ENCODE results near the gene NFE2L1. TPM values are rescaled to one million over a fixed set of nuclear protein-coding genes. Genes with fewer than 3 reads are reported as not detected.
A peak's percentile ranks its signal among the peaks of the same experiment; 100 is the strongest.

Gene NFE2L1
- total and polyA plus RNA-seq, 2 of the 8 experiments (the other 6 are each of a cell fraction or from before 2014, with no cell fraction given) = 140 to 143 TPM

DNA sequence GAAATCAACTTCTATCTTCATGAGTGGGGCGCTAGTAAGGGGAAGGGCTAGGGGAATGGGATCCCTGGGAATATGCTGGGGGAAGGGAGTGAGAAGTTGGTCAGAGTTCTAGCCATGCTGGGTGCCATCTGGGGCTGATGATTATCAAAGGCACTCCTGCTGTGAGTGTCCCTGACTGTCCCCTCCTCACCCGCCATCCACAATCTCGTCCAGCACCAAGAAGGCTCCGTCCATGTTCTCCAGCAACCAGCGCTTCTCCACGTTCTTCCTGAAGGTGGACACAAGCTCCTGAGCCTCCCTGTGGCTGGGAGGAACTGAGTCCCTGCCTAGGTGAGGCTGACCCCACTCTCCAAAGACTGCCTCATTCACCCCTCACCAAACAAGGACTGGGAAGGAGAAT lies 16.2 kb upstream of the NFE2L1 start:
- Histone ChIP-seq H4K8ac (ENCODE audit: extremely low read depth, insufficient read depth, low read length) (no peak overlapping the region), H3K27ac (ENCODE audit: low read depth, low read length) (no peak overlapping the region), H3K9me3 (ENCODE audit: insufficient read depth in 2 of 2, low read depth in 1 of 2, low read length in 1 of 2) (no peaks in the 10 kb centered on the region), H3K36me3 (ENCODE audit: control insufficient read depth in 2 of 4, insufficient read depth in 4 of 4, low read length in 3 of 4) (no peaks in the 10 kb centered on the region), H2BK20ac (ENCODE audit: low read length) (no peak overlapping the region), H4K91ac (replicated peaks; ENCODE audit: insufficient read length, low read length) (no peak overlapping the region), H2BK12ac (ENCODE audit: low read depth, low read length) (no peak overlapping the region; the same call in 1 of the 2 replicates), H3K18ac (ENCODE audit: extremely low read depth, low read length) (no peak overlapping the region), H4K20me1 (replicated peaks in 1 of 2; ENCODE audit: control insufficient read depth in 1 of 2, insufficient read depth in 2 of 2, low read length in 2 of 2) (peaks cover 0 to 3% of the 10 kb centered on the region in 2 experiments), H2BK120ac (replicated peaks; ENCODE audit: low read depth, low read length) (no peak overlapping the region), H2AFZ (ENCODE audit: low read length) (no peak overlapping the region), H3K4ac (replicated peaks; ENCODE audit: insufficient read length, low read depth, low read length) (no peak overlapping the region), H3K9ac (replicated peaks in 1 of 4; ENCODE audit: extremely low read depth in 1 of 4, low read depth in 3 of 4, low read length in 3 of 4) (no peak overlapping the region), H3K4me3 (ENCODE audit: extremely low read depth in 1 of 4, insufficient read depth in 2 of 4, low read depth in 3 of 4, low read length in 4 of 4) (no peak overlapping the region), H3K79me2 (ENCODE audit: control insufficient read depth in 1 of 2, insufficient read depth in 2 of 2, low read length in 2 of 2) (no peaks in the 10 kb centered on the region), H2AK5ac (ENCODE audit: low read depth, low read length) (no peak overlapping the region), H3K4me2 (ENCODE audit: insufficient read depth in 1 of 2, low read depth in 2 of 2, low read length in 2 of 2) (no peak overlapping the region), H3K23me2 (ENCODE audit: low read depth, low read length) (peaks cover under 1% of the 10 kb centered on the region; the same call in 1 of the 2 replicates), H3K56ac (replicated peaks; ENCODE audit: insufficient read length, low read depth, low read length) (no peak overlapping the region), H3K23ac (ENCODE audit: insufficient read length) (no peak overlapping the region), H3K79me1 (ENCODE audit: low read depth, low read length) (no peaks in the 10 kb centered on the region), H3K4me1 (replicated peaks in 1 of 4; ENCODE audit: control insufficient read depth in 3 of 4, insufficient read depth in 4 of 4, low read length in 3 of 4) (peaks cover 0 to 2% (median 0%) of the 10 kb centered on the region in 4 experiments; a peak in 2 of 7 replicates), H2BK15ac (ENCODE audit: low read length) (no peak overlapping the region; the same call in 1 of the 2 replicates), H4K5ac (ENCODE audit: insufficient read length, low read depth, low read length) (no peak overlapping the region), H2BK5ac (ENCODE audit: low read depth, low read length) (peak overlapping the region; percentile 27; the same call in 1 of the 2 replicates), H3K14ac (ENCODE audit: insufficient read length) (no peak overlapping the region), H3K27me3 (replicated peaks in 1 of 4; ENCODE audit: control insufficient read depth in 3 of 4, extremely low read depth in 1 of 4, insufficient read depth in 3 of 4, low read length in 3 of 4) (peaks cover 0 to 8% (median 6%) of the 10 kb centered on the region in 4 experiments; a peak in 6 of 7 replicates)
- DNase-seq (ENCODE audit: low read depth in 1 of 2, low spot score in 2 of 2) (no peak), FAIRE-seq (no peak)
- POLR2A ChIA-PET (ENCODE audit: partially characterized antibody) = interaction anchor here (0.6 to 28.1 kb wide), 2 partner anchors 30 to 70 kb away, joined by 3 to 1227 read pairs; partner anchors contain the start of gene NFE2L1
- WGBS, 2 experiments (ENCODE audit: extremely low coverage in 1 of 2, insufficient coverage in 1 of 2, insufficient read length in 1 of 2, insufficient replicate concordance in 2 of 2, low coverage in 1 of 2, low lambda C conversion rate in 2 of 2, missing lambda C conversion rate in 1 of 2) = 83% methylated on average over 6 of the region's 6 CpGs; no CpG with 5 or more reads in 1 of the 2 experiments
- CTCF ChIA-PET (ENCODE audit: partially characterized antibody) = interaction anchor here (0.7 to 8.9 kb wide), 8 partner anchors 14 to 190 kb away, joined by 3 to 181 read pairs (median 20); partner anchors contain the start of gene NFE2L1
- TF ChIP-seq MAFK (IDR thresholded peaks at IDR 0.05; ENCODE audit: low read depth, low read length) = no peak

Measured in H1 (cell line).